ENCODE data around the gene LRIT1. TPM values are rescaled to one million over a fixed set of nuclear protein-coding genes. Genes with fewer than 3 reads are reported as not detected.

Gene LRIT1
- total RNA-seq, 6 donors from 2014 or later, result not detected

DNA sequence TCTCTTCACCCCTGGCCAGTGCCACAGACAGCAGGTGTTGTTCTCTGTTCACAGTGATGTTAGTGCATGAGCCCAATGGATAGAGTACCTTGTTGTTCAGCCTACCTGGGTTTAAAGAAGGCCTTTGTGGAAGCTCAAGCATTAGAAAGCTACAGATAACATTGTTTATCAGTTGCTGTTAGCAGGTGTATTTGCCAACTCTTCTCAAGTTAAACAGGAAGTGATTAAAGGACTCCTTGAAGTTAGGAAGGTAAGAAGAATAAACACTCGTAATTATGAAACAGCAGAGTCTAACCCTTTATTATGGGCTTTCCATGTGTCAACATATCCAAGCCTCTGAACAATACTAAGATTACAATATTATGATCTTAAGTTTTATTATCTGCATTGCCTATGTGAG is 29.4 kb upstream of the LRIT1 start:
- no peak for DNase-seq
- WGBS, 2 donors, result 24 to 32% methylated on average over 1 of the region's 1 CpG
- Histone ChIP-seq H3K27me3 (no peaks in the 10 kb centered on the region), H3K9me3 (no peaks in the 10 kb centered on the region), H3K4me3 (no peak overlapping the region), H3K27ac (no peak overlapping the region), H3K4me1 (peaks cover 0 to 8% (median 3%) of the 10 kb centered on the region in 4 donors), H3K36me3 (no peaks in the 10 kb centered on the region)
- peak in 1 of 2 donors; percentile 28 for ATAC-seq (ENCODE audit: low FRiP score in 2 of 2)
- no peak for TF ChIP-seq POLR2A (IDR thresholded peaks at IDR 0.05)
- no peak for TF ChIP-seq POLR2AphosphoS5 (IDR thresholded peaks at IDR 0.05)
- TF ChIP-seq, protein P1, sequence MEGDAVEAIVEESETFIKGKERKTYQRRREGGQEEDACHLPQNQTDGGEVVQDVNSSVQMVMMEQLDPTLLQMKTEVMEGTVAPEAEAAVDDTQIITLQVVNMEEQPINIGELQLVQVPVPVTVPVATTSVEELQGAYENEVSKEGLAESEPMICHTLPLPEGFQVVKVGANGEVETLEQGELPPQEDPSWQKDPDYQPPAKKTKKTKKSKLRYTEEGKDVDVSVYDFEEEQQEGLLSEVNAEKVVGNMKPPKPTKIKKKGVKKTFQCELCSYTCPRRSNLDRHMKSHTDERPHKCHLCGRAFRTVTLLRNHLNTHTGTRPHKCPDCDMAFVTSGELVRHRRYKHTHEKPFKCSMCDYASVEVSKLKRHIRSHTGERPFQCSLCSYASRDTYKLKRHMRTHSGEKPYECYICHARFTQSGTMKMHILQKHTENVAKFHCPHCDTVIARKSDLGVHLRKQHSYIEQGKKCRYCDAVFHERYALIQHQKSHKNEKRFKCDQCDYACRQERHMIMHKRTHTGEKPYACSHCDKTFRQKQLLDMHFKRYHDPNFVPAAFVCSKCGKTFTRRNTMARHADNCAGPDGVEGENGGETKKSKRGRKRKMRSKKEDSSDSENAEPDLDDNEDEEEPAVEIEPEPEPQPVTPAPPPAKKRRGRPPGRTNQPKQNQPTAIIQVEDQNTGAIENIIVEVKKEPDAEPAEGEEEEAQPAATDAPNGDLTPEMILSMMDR (IDR thresholded peaks at IDR 0.05), result no peak
- no peak for TF ChIP-seq EP300 (IDR thresholded peaks at IDR 0.05)

DNA sequence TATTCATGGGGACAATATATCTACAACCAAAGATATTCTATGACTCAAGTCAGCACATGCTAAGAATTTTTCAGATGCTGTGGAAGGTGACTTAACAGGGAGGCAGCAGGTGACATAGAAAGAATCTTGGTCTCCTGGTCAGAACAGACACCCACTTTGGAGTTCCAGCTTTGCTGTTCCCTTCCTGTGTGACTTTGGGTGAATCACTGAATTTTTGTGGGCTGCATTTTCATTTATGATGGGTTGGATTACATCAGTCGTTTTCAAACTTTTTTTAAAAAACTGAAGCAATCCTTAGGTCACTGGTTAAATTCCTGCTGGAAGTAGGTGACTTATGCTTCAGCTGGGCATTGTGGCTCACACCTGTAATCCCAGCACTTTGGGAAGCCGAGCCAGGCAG is 28.4 kb upstream of the LRIT1 start:
- Histone ChIP-seq H3K4me1 (peaks cover 0 to 8% (median 4%) of the 10 kb centered on the region in 4 donors), H3K4me3 (no peak overlapping the region), H3K9me3 (no peaks in the 10 kb centered on the region), H3K27ac (no peak overlapping the region), H3K27me3 (no peaks in the 10 kb centered on the region), H3K36me3 (no peaks in the 10 kb centered on the region)
- TF ChIP-seq POLR2AphosphoS5 (IDR thresholded peaks at IDR 0.05) (no peak), EP300 (IDR thresholded peaks at IDR 0.05) (no peak), POLR2A (IDR thresholded peaks at IDR 0.05) (no peak)
- TF ChIP-seq, protein P1 (IDR thresholded peaks at IDR 0.05), result no peak
- ATAC-seq (ENCODE audit: low FRiP score in 2 of 2) (no peak), DNase-seq (no peak)
- 71 to 81% methylated on average over 2 of the region's 2 CpGs for whole genome bisulfite sequencing, 2 donors

DNA sequence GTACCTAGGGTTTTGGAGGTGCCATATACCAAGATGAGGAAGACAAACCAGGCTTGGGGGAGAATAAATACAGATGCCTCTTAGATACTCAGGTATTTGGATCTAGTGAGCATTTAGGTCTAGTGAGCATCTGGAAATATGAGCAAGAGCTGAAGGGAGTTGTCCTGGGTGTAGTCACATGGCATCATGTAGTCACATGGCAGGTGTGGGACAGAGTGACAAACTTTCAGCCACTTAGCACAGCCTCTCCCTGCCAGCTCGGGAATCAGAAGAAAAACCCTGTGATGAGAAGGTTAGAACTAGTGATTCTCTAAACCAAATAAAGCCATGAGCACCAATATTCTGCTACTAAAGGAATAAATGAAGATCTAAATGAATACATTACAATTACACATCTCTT is 27.8 kb upstream of the LRIT1 start:
- H3K36me3 ChIP-seq, result no peaks in the 10 kb centered on the region
- DNase-seq (no peak), ATAC-seq (ENCODE audit: low FRiP score in 2 of 2) (no peak)
- 73 to 88% methylated on average over 1 of the region's 1 CpG for WGBS, 2 donors
- H3K4me1 ChIP-seq, result peaks cover 0 to 8% (median 7%) of the 10 kb centered on the region in 4 donors
- H3K27ac ChIP-seq, result no peak overlapping the region
- H3K9me3 ChIP-seq, result no peaks in the 10 kb centered on the region
- no peaks in the 10 kb centered on the region for H3K27me3 ChIP-seq
- H3K4me3 ChIP-seq, result no peak overlapping the region
- no peak for TF ChIP-seq POLR2A (IDR thresholded peaks at IDR 0.05)
- TF ChIP-seq, protein P1 (IDR thresholded peaks at IDR 0.05), result no peak

DNA sequence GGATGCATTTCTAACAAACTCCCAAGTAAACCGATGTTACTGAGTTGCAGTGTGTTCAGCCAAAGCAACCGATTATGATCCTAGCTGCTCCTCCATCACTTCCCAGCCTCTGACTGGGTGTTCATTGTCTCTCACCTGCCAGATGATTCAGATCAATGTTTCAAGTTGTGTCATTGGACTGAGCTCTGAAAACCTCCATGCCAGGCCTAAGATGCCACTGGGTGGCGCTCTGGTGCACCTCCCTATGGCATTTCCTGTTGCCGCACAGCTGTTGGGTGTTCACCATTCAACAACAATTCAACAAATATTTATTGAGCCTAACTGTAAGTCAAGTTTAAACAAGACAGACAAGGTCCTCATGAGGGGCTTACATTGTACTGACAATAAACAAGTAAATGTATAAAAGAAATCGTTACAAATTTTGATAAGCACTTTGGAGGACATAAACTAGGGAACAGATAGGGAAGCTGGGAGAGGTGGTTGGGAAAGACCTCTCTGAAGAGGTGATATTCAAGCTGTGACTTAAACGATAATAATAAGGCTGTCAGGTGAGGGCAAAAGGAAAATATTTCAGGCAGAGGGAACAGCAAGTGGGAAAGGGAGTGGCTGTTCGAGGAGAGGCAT is 26.3 kb upstream of the LRIT1 start:
- ATAC-seq (ENCODE audit: low FRiP score in 2 of 2) (no peak), DNase-seq (peak in 1 of 2 donors; percentile 59)
- Histone ChIP-seq H3K27me3 (no peaks in the 10 kb centered on the region), H3K36me3 (no peaks in the 10 kb centered on the region), H3K9me3 (no peaks in the 10 kb centered on the region), H3K4me3 (no peak overlapping the region), H3K4me1 (peaks cover 0 to 8% (median 7%) of the 10 kb centered on the region in 4 donors), H3K27ac (no peak overlapping the region)
- TF ChIP-seq, protein P1 (IDR thresholded peaks at IDR 0.05), result peak; percentile 45 to 57 (median 54)
- no peak for TF ChIP-seq POLR2A (IDR thresholded peaks at IDR 0.05)
- WGBS, 2 donors, result 44 to 46% methylated on average over 5 to 7 of the region's 7 CpGs

- TF ChIP-seq POLR2A (IDR thresholded peaks at IDR 0.05), result no peak
- no peak for TF ChIP-seq POLR2AphosphoS5 (IDR thresholded peaks at IDR 0.05)
- TF ChIP-seq, protein P1 (IDR thresholded peaks at IDR 0.05), result no peak
- no peak for TF ChIP-seq EP300 (IDR thresholded peaks at IDR 0.05)
- H3K36me3 ChIP-seq, result no peaks in the 10 kb centered on the region
- no peak overlapping the region for H3K4me3 ChIP-seq
- peaks cover 0 to 8% (median 5%) of the 10 kb centered on the region in 4 donors for H3K4me1 ChIP-seq
- H3K27me3 ChIP-seq, result no peaks in the 10 kb centered on the region
- DNase-seq, result no peak
- WGBS, 2 donors, result 70 to 79% methylated on average over 4 of the region's 4 CpGs
- no peak for ATAC-seq (ENCODE audit: low FRiP score in 2 of 2)
- no peaks in the 10 kb centered on the region for H3K9me3 ChIP-seq
- H3K27ac ChIP-seq, result no peak overlapping the region
These were observed 24.1 kb upstream of the LRIT1 start for GRCh38 chr10:84265418-84265817.
